Hematopoietic multipotent progenitor cell treated with erythropoietin and hydrocortisone succinate and interleukin-3 and kit ligand, for 4 days (in vitro differentiated cells): Measurements from ENCODE around the gene KLHL34.

Experiments
- DNase-seq: peaks from one replicate; pipeline ENCODE4 v3.0.0-alpha.2; 2015

The KLHL34 gene, protein sequence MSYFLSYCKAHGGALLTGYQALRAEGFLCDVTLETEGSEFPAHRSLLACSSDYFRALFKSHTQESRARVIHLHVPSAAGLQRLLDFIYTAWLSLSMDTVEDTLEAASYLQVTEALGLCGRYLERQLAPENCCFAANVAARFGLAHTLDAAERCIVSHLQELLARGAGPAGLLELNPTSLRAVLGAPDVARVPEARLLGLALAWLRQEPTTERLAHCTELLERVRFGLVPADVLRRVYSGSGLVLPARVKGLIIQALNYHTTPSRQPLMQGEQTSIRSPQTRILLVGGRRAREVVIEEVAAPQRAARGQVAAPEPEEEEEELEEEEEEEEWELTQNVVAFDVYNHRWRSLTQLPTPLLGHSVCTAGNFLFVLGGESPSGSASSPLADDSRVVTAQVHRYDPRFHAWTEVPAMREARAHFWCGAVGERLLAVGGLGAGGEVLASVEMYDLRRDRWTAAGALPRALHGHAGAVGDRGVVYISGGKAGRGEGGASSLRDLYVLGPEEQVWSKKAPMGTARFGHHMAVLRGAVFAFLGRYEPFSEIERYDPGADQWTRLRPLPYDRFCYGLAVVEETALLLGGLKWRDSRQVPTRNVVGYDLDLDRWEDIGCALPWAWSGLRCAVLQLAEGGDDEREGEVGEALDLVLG

DNA sequence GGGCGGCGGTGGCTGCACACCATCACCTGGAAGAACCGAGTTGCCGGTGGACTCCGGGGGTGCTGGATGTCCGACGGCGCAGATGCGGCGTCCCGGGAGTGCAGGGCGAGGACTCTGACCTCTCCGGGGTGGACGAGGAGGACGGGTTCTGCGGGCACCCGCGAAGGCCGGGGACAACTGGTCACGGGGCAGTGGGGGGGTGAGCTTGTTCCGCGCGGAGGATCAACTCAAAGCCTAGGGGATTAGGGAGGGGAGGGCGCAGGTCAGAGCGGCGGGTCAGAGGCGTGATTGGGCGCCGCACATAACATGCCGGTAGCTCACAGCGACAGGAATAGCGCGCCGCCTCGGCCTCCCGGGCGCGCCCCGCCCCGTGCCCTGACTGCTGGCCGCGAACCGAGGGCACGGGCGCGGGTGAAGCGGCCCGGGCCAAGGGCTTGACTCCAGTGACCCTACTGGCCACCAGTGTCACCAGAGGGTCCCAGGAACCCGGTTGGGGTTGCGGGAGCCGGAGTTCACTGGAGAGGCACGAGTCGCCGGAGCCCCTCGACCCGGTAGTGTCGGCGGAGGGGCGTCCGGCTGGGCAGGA, at the start of gene KLHL34:
Gene KLHL34 (minus strand): TSS at position 179 of the 586 bp plus-strand sequence. CDS start 542 bp downstream, outside the sequence.
- peak; percentile 4 for DNase-seq

DNA sequence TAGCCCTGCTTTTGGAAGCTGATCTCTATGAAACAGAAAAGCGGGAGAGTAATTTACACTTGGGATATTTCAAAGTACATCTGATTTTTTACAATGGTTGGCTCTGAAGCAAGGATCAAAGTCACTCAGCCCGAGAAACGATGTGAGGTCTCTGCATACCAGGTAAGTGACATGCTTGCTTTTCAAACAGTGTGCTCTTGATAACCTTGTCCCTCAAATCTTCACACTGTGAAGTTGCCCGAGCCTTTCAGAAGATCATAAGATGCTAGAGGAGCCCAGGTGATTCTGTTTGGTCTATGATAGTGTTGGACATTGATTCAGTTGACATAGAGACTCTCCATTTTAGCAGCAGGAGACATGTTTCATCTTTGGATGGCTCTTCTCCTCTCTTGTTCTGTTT, 47.1 kb upstream of the KLHL34 start:
- DNase-seq, result no peak

DNA sequence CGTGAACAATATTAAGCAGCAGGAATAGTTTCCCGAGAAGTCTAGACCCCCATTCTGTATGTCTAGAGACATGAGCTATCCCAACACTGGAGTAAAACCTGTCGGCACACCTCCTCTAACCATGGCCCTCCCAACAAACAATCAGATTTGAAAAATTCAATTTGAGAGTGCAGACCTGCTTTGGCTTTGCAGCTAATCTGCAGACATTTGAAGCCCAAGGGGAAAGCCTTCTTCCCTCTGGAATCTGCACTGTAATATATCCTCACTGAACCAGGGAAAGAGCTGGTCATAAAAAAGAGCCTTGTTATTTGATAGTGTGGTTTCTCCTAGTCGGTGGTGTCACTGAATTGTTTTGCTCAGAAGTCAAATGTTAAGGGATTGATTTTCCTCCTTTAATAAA, 44.6 kb upstream of the KLHL34 start:
- DNase-seq, result no peak

DNA sequence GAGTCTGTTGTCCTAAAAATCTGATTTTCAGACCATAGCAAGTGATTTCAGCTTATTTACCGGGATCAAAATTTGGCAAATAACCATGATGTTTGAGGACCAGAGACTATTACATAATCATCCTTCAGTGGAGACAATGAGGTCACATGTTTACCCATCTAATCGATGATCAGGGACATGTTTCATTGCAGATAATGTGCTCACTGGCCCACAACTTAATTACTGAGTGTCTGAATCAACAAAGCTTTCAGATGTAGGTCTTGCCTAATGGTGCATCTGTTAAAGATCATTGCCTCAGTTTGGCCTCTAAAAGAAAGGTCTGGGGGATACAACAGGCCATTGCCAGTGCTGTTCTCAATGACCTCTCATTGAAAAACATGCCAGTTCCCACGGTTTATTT, 42.8 kb upstream of the KLHL34 start:
- DNase-seq, result no peak

DNA sequence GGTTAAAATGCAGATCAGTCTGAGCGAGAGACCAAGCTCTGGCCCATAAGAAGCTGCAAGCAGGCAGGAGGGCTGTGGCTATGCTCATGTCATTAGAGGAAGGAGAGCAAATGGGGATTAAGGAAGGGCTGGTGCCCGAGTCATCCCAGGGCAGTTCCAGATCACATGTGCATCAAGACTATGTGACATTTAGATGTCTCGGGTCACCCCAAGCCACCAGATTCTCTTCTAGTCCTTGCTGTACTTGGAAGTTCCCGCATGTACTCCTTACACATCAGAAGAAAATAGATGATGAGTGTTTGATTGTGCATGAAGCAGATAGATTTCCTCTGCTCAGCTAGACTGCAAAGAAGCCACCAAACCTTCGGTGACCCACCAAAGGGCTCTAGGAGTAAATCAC, 42.1 kb upstream of the KLHL34 start:
- no peak for DNase-seq

DNA sequence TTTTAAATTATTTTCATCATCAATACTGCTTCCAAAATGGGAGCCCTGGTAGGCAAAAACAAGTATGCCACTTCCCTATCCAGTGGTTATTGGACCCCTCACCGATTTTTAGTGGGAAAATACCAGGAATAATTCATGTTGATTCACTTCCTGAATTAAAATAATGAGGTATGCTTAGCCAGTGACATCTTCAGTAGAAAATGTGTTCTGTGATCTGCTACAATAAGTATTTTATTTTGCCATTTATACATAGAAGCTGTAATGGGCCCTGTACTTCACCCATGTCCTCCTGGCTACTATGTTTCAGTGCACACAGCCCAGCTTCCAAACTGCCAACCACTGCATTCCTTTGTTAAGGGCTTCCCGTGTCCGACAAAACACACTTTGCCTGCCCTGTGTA, 41.0 kb upstream of the KLHL34 start:
- DNase-seq, result no peak

DNA sequence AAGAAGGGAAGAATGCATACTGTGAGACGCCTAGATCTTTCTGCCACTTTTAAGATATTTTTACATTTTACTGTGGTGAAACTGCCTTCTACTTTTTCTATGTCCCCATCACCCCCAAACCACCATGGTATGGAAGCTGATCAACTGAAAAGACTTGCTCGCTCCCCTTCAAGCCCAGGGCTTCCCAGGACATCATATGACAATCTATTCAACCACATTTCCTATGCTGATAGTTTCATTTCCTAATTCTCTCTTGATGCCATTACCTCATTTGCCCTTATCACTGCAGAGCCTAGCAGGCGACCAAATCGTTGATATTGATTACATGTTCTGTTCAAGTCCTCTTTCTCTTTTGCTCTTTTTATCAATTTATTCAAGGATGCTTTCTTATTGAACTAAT, 40.1 kb upstream of the KLHL34 start:
- no peak for DNase-seq

DNA sequence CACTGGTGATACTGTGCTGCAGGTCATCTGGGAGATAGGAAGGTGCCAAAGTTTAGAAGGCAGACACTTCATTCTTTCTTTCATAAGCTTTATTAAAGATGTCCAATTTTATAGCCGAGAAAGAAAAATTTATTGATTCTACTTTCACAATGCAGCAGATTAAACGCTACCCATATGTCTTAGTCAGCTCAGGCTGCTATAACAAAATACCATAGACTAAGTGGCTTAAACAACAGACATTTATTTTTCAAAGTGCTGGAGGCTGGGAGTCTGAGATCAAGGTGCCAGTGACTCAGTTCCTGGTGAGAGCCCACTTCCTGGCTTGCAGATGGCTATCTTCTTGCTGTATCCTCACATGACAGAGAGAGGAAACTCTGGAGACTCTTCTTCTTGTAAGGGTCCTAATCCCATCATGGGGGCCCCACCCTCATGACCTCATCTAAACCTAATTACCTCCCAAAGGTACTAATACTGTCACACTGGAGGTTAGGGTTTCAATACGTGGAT, 33.4 kb upstream of the KLHL34 start:
- peak; percentile 4 for DNase-seq

DNA sequence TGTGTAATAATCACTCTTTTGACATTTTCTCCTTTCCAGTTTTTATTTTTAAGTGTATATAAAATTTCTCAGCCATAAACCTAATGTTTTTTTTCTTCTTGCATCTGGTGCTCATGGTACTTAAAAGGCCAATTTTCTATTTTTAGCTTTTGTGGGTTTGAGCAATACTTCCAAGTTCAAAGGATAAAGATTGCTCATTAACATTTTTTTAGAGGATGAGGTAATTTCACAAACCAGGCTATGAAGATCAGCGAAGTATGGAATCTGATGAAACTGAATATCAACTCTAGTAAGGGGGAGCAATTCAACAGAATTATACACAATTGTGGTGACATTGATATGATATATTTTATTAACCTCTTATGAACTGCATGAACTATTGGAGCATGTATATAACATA, 25.8 kb upstream of the KLHL34 start:
- no peak for DNase-seq

DNA sequence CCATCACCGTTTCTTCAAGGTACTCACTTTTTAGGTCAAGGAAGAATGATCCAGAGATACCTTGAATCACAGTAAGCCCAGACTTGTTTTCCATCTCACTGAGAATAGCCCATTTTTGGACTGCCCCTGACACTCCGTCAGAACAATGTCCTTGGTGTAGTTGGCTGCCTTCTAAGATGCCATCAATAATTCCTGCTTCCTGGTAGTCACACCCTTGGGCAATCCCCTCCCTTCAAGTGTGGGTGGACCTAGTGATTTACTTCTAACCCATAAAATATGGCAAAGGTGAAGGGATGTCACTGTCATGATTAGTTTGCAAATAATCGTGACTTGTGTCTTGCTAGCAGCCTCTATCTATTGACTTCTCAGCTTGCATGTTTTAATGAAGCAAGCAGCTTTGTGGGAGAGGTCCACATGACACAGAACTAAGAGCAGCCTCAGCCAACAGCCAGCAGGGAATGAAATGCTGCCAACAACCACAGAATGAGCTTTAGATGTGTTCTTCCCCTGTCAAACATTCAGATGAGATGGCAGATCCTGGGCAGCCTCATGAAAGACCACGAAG, 20.0 kb upstream of the KLHL34 start:
- no peak for DNase-seq

DNA sequence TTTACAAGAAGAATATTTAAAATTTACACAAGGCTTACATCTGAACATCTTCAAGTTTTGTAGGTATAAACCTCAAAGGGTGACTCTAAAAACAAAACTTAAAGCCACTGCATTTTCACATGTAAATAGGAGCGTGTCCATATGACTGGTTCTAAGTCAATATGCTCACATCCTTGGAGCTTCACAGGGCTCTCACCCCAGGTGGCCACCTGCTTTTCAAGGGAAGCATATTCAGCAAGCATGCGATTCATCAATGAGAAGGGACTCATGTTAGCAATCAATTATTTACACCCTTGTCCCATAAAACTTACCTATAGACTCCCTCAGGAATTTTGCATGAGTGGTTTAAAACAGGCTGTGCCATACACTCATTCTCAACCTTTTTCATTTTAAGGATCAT, 17.8 kb upstream of the KLHL34 start:
- DNase-seq, result no peak

DNA sequence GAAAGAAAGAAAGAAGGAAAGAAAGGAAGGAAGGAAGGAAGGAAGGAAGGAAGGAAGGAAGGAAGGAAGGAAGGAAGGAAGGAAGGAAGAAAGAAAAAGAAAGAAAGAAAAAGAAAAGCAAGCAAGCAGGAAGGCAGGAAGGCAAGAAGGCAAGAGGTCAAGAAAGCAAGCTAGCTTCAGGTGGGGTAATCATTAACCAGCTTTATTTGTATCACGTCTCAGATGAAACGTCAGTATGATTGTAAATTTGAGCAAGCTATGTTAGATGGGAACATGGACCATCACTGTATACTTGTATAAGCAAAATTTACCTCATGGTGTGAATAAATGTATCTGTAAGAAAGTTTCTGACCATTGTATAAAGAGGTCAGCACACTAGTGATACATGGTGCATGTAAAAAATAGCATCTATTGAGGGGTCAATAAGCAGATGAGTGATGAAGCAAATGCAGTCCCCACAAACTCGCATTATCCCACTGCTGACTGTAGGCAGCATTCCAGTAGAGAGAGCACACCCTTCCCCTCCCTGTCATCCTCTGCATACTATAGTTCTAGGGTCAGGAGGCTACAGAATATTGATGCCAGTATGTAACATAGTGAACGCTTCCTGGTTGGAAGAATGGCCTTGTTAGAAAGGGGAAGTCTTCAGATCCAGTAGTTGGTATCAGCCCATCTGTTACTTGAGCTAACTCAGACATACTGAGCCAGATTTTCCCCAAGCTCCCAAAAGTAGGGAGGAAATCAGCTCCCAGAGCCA, 16.5 kb upstream of the KLHL34 start:
- no peak for DNase-seq

DNA sequence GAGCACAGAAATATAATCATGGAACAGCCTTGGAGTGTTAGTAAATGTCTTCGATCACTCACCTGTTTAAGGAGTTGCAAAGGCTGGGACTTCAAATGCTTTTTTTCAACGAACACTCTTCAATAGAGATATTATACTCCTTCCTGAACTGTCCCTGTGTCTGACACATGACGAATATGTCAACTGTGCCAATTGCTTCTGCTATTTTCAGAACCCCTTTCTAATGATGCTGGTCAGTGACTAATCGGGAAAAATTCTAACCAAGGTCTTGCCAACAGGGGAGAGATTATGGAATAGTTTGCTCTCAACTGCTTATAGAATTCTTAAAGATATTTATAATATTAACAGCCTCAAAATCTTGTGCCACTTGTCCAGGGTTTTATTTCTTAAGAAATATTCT, 8.5 kb upstream of the KLHL34 start:
- no peak for DNase-seq

DNA sequence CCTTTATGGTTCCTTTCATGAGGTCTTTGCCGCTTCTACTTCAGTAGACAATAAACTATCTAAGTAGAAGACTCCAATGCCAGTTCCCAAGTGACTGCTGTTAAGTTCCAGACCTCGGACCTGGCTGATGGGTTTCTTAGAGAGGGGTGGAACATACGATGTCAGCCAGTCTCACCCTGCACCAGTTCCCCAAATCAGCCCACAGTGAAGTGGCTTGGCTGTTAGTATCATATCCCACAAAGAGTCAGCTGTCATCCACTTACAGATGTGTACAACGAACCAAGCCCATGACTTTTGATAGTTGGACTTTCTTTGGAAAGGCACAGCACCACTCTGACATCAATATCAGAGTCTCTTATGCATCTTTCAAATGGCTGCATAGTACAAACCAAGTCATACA, 8.1 kb upstream of the KLHL34 start:
- no peak for DNase-seq

DNA sequence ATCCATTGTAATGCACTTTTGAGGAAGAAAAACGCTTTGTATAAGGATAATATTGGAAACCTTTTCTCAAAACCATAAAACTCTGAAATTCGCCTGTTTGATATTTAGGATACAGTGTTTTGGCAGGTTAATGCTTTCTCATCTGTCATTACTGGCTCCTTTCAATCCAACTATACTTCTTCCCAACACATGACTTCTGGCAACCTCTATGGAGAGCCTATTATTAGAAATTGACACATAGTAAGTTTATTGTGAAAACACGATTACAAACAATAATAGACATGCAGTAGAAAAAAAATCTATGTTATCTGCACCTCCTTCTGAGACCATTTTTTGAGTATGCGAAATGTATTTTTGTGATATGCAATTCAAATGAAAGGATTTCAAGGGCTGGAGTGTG, 4.6 kb upstream of the KLHL34 start:
- DNase-seq, result no peak

DNA sequence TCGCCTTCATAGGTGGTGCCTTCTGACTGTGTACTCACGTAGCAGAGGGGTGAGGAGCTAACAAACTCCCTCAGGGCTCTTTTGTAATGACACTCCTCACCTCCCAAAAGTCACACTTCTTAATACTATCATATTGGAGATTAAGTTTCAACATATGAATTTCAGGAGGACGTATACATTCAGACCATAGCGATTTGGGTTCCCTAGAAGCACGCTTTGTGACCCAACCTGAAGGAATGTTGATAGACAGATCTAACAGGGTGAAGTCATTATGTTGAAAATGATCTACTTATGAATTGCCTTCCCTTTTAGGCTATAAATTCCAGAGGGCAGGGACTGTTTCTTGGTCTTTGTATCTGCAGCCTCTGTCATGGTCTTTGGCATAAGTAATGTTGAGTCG, 3.2 kb upstream of the KLHL34 start:
- DNase-seq, result no peak

DNA sequence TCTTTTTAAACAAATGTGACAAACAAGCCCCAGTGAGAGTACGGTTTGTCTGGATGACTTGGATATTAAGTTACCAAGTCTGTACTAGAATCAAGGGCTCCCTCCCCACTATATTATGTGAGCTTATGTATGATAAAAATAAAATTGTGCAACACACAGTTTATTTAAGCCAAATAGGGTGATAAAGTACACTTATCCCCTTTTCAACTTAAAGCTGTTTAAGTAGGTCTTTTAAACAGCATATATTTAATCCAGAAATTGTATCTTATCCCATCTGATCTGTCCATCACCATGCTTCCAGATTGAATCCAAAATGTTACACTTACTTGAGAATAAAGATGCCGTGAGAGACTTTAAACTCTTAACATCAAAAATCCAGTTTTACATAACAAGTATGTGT, 2.0 kb upstream of the KLHL34 start:
- DNase-seq, result no peak

DNA sequence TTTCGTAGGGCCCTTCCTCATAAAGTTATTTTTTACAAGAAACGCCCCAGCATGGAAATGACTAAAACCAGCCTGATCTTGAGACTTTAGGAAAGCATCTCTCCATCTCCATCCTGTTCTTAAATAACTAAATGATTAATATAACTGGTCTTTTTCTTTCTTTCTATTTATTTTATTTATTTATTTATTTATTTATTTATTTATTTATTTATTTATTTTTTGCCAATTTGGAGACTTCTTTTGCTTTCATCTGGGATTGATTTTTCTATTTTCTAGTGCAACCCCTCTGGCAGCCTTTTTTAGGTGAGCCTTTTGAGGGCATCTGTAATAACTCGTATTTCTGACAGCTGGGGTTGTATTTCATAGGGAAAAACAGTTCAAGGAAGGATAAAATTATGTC, 1.2 kb upstream of the KLHL34 start:
- DNase-seq, result no peak

DNA sequence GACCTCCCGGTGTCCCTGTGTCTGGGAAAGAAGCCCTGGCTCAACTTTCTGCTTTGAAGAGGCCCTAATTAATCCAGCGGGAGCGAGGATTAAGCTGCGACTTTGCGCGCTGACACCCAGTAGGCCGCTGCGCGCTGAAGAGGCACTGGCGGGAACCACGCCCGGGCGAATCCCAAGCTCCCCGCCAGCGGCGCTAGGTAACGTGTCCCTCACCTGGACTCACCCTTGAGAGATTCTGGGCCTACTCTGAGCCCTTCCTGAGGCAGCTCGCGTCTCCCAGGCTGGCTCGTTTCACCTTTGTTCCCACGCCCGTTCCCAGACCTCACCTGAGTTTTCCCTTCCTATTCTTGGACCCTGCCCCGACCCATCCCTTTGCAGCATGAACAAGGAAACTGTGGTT, 616 bp upstream of the KLHL34 start:
- no peak for DNase-seq

DNA sequence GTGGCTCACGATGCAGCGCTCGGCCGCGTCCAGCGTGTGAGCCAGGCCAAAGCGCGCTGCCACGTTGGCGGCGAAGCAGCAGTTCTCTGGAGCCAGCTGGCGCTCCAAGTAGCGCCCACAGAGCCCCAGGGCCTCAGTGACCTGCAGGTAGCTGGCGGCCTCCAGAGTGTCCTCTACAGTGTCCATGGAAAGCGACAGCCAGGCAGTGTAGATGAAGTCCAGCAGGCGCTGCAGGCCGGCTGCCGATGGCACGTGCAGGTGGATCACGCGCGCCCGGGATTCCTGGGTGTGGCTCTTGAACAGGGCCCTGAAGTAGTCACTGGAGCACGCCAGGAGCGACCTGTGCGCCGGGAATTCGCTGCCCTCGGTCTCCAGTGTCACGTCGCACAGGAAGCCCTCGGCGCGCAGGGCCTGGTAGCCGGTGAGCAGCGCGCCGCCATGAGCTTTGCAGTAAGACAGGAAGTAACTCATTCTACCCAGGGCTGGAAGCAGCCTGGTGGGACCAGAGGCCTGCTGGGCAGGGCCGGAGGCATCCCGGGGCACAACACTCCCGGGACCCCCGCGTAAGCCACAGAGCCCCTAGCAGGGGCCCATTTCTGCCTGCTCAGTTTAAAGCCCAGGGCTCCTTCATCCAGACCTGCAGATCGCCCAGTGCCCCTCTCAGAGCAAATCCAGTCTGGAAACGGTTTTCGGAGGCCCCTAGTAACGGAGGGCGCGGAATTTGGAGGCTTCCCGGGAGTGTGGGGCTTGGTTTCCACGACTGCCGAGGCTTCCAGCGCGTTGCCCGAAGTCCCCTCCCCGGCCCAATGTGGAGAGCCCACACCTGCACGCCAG, 595 bp downstream of the KLHL34 start:
- DNase-seq, result no peak

DNA sequence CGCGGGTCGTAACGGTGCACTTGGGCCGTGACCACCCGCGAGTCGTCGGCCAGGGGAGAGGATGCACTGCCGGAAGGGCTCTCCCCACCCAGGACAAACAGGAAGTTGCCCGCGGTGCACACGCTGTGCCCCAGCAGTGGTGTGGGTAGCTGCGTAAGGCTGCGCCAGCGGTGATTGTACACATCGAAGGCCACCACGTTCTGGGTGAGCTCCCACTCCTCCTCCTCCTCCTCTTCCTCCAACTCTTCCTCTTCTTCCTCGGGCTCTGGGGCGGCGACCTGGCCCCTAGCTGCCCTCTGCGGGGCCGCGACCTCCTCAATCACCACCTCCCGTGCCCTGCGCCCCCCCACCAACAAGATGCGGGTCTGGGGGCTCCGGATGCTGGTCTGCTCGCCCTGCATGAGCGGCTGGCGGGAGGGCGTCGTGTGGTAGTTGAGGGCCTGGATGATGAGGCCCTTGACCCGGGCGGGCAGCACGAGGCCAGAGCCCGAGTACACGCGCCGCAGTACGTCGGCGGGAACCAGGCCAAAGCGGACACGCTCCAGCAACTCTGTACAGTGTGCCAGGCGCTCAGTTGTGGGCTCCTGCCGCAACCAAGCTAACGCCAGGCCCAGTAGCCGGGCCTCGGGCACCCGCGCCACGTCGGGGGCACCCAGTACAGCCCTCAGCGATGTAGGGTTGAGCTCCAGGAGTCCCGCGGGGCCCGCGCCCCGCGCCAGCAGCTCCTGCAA, 1.4 kb downstream of the KLHL34 start:
- peak; percentile 4 for DNase-seq
